K562 (cell line): ENCODE data around the gene PILRA. TPM values are rescaled to one million over a fixed set of nuclear protein-coding genes. Genes with fewer than 3 reads are reported as not detected.

Experiments used
- ATAC-seq: fragments of 200-7000 bp; cut with Tn5 transposase; 3 replicates; pipeline ENCODE4 v1.9.1; 2020; ENCODE audit warnings: moderate library complexity
- BruUV-seq: library from RNA; stranded (reverse); fragments of 400-500 nt; replicated peaks from 2 replicates; lab custom pipeline; 2021; lab: Mats Ljungman, UMichigan
- CTCF ChIA-PET: fragments of 300-600 bp; formaldehyde crosslinking; extraction: SDS; loops from one replicate; lab custom pipeline; 2021; ENCODE audit warnings: low intra/inter-chr PET ratio; lab: Yijun Ruan, JAX
- POLR2A ChIA-PET: fragments of 300-600, 350-650 bp; sonication (Branson Sonifier 250); formaldehyde crosslinking; extraction: SDS; loops from one replicate; lab custom pipeline; 2021; ENCODE audit warnings: antibody characterized with exemption, inconsistent platforms; lab: Yijun Ruan, JAX
- DNase-seq, 4 experiments: peaks; one replicate each; pipeline versions ENCODE4 v3.0.0 to v3.0.0-alpha.2; 2011 to 2018; ENCODE audit warnings: low spot score in 3 of 4, mixed read lengths in 3 of 4; ENCODE audit errors: extremely low read depth in 1 of 4
- FAIRE-seq: peaks from 2 replicates; lab custom pipeline; 2011; peaks lifted over from hg19 to GRCh38; lab: Jason Lieb, UNC
- H2AFZ ChIP-seq: 2 replicates; pipeline ENCODE4 v1.6.0; 2011; ENCODE audit warnings: low read depth, low read length, control low read depth, inconsistent platforms
- H3K27ac ChIP-seq: fragments of 200-600 bp; 3 replicates; pipeline ENCODE4 v1.8.0; 2011; ENCODE audit warnings: low read depth, mild to moderate bottlenecking, control low read depth, inconsistent platforms, low read length, moderate library complexity, mixed read lengths; ENCODE audit errors: extremely low read depth
- H3K27me3 ChIP-seq, 2 experiments: fragments of 300-600 bp in 1 of 2; 2 replicates in 1 of 2; 3 replicates in 1 of 2; pipeline versions ENCODE4 v1.6.0 to v1.8.0; 2011; ENCODE audit warnings: inconsistent platforms in 2 of 2, low read length in 2 of 2, mild to moderate bottlenecking in 1 of 2, mixed read lengths in 1 of 2, moderate library complexity in 1 of 2; ENCODE audit not compliant: control insufficient read depth in 2 of 2, insufficient read depth in 2 of 2
- H3K36me3 ChIP-seq: fragments of 300-600 bp; 3 replicates; pipeline ENCODE4 v1.8.0; 2011; ENCODE audit warnings: mild to moderate bottlenecking, low read length, inconsistent platforms; ENCODE audit not compliant: control insufficient read depth, insufficient read depth
- H3K4me1 ChIP-seq, 2 experiments: fragments of 200-600 bp in 1 of 2; replicated peaks in 1 of 2; 2 replicates in 1 of 2; 3 replicates in 1 of 2; pipeline versions ENCODE4 v1.5.1 to v1.8.0; 2011; ENCODE audit warnings: inconsistent platforms in 2 of 2, low read length in 2 of 2, mild to moderate bottlenecking in 1 of 2, mixed read lengths in 1 of 2, moderate library complexity in 1 of 2; ENCODE audit not compliant: control insufficient read depth in 2 of 2, insufficient read depth in 2 of 2
- H3K4me2 ChIP-seq: 2 replicates; pipeline ENCODE4 v1.6.1; 2011; ENCODE audit warnings: low read length, control low read depth, inconsistent platforms, mixed read lengths; ENCODE audit not compliant: insufficient read depth
- H3K4me3 ChIP-seq: fragments of 200-600 bp; sonication (generic), shearing (Covaris generic); 2 replicates; pipeline ENCODE4 v1.5.1; 2016; ENCODE audit warnings: control low read depth, inconsistent platforms
- H3K79me2 ChIP-seq: fragments of 200-600 bp; 3 replicates; pipeline ENCODE4 v1.8.0; 2011; ENCODE audit warnings: low read length, inconsistent platforms; ENCODE audit not compliant: control insufficient read depth, insufficient read depth
- H3K9ac ChIP-seq, 2 experiments: 2 replicates each; pipeline versions ENCODE4 v1.6.0 to v1.6.1; 2011; ENCODE audit warnings: low read depth in 2 of 2, low read length in 2 of 2, control low read depth in 1 of 2, inconsistent platforms in 1 of 2, mild to moderate bottlenecking in 1 of 2, mixed read lengths in 1 of 2; ENCODE audit not compliant: insufficient read depth in 1 of 2
- H3K9me1 ChIP-seq: one replicate; pipeline ENCODE4 v1.6.0; 2011; ENCODE audit warnings: inconsistent platforms, mild to moderate bottlenecking, low read length, moderate library complexity; ENCODE audit not compliant: control insufficient read depth, insufficient read depth
- H3K9me3 ChIP-seq: replicated peaks from 2 replicates; pipeline ENCODE4 v1.5.1; 2011; ENCODE audit warnings: low read depth, low read length, inconsistent platforms; ENCODE audit not compliant: control insufficient read depth, insufficient read depth
- H4K20me1 ChIP-seq: replicated peaks from 2 replicates; pipeline ENCODE4 v1.6.1; 2011; ENCODE audit warnings: low read length, inconsistent platforms, mixed read lengths; ENCODE audit not compliant: control insufficient read depth, insufficient read depth
- CGGBP1 ChIP-seq: fragments of 250-450 bp; sonication (Bioruptor Pico); IDR thresholded peaks from 2 replicates; pipeline ENCODE4 v1.9.0; 2021; ENCODE audit warnings: mild to moderate bottlenecking
- CHD1 ChIP-seq: fragments of 200-600 bp; sonication (generic); IDR thresholded peaks from one replicate; pipeline ENCODE4 v1.6.1; 2012; ENCODE audit warnings: mild to moderate bottlenecking, moderate library complexity, low read length, inconsistent platforms
- CSDE1 ChIP-seq, 2 experiments: fragments of 450-650 bp; IDR thresholded peaks; 2 replicates each; pipeline ENCODE4 v1.6.1; 2016; ENCODE audit warnings: mild to moderate bottlenecking in 1 of 2
- HMBOX1 ChIP-seq: sonication (generic); IDR thresholded peaks from 2 replicates; pipeline ENCODE4 v1.6.1; 2016
- KAT7 ChIP-seq: sonication (generic); formaldehyde crosslinking; IDR thresholded peaks from 2 replicates; pipeline ENCODE4 v1.8.0; 2022; ENCODE audit warnings: missing genetic modification reagents, mild to moderate bottlenecking, borderline replicate concordance
- MTA2 ChIP-seq: fragments of 450-650 bp; IDR thresholded peaks from 2 replicates; pipeline ENCODE4 v1.6.1; 2016; ENCODE audit warnings: low read depth
- NBN ChIP-seq: fragments of 450-650 bp; IDR thresholded peaks from 2 replicates; pipeline ENCODE4 v1.6.1; 2016; ENCODE audit warnings: low read depth, mild to moderate bottlenecking
- NEUROD1 ChIP-seq: fragments of 150-350 bp; IDR thresholded peaks from 2 replicates; pipeline ENCODE4 v1.6.1; 2014; ENCODE audit warnings: borderline replicate concordance, low read length, low read depth; ENCODE audit not compliant: partially characterized antibody
- NR4A1 ChIP-seq, 2 experiments: fragments of 250-450 bp in 1 of 2; fragments of 450-650 bp in 1 of 2; sonication (Bioruptor Pico) in 1 of 2; IDR thresholded peaks; 2 replicates each; pipeline versions ENCODE4 v1.4.0 to v1.6.1; 2016 to 2020; ENCODE audit warnings: mild to moderate bottlenecking in 2 of 2, missing compliant biosample characterization in 1 of 2, missing genetic modification characterization in 1 of 2, moderate library complexity in 1 of 2
- PHF8 ChIP-seq: fragments of 200-600 bp; sonication (generic); IDR thresholded peaks from 2 replicates; pipeline ENCODE4 v1.6.1; 2012; ENCODE audit warnings: mixed run types, mild to moderate bottlenecking, inconsistent platforms, low read length, moderate library complexity, borderline replicate concordance
- POLR2A ChIP-seq: fragments of 450-650 bp; conservative IDR thresholded peaks from 2 replicates; pipeline ENCODE4 v1.6.1; 2016
- POLR2AphosphoS2 ChIP-seq: IDR thresholded peaks from 2 replicates; pipeline ENCODE4 v1.6.1; 2012; ENCODE audit warnings: low read length, improper control_type of control experiment
- PTBP1 ChIP-seq: fragments of 200-400 bp; formaldehyde crosslinking; IDR thresholded peaks from 2 replicates; pipeline ENCODE4 v1.6.1; 2017; ENCODE audit warnings: low read depth, low read length
- SAFB ChIP-seq: fragments of 200-400 bp; formaldehyde crosslinking; IDR thresholded peaks from 2 replicates; pipeline ENCODE4 v1.6.1; 2017; ENCODE audit warnings: low read depth, low read length, borderline replicate concordance
- TCF7 ChIP-seq: sonication (generic); IDR thresholded peaks from 2 replicates; pipeline ENCODE4 v1.6.1; 2016; ENCODE audit warnings: antibody characterized with exemption, borderline replicate concordance
- TCF7L2 ChIP-seq: fragments of 150-350 bp; IDR thresholded peaks from 2 replicates; pipeline ENCODE4 v1.6.1; 2016; ENCODE audit warnings: low read depth, mild to moderate bottlenecking, low read length, moderate library complexity
- TFAP4 ChIP-seq: sonication (generic); formaldehyde crosslinking; IDR thresholded peaks from 2 replicates; pipeline ENCODE4 v1.8.0; 2022; ENCODE audit warnings: missing genetic modification reagents, mild to moderate bottlenecking, moderate library complexity, borderline replicate concordance
- ZFX ChIP-seq: sonication (generic); formaldehyde crosslinking; IDR thresholded peaks from 2 replicates; pipeline ENCODE4 v1.8.0; 2022; ENCODE audit warnings: mild to moderate bottlenecking, missing genetic modification reagents, moderate library complexity
- ZNF280B ChIP-seq: fragments of 250-450 bp; sonication (Bioruptor Pico); IDR thresholded peaks from 2 replicates; pipeline ENCODE4 v1.5.1; 2021; ENCODE audit warnings: mild to moderate bottlenecking
- ZNF436 ChIP-seq: fragments of 250-450, 450-650 bp; sonication (Bioruptor Pico); formaldehyde crosslinking; IDR thresholded peaks from 2 replicates; pipeline ENCODE4 v1.7.0; 2020; ENCODE audit warnings: mild to moderate bottlenecking
- WGBS: fragments of 100-300 bp; shearing (Covaris generic); methylation state at CpG from one replicate; pipeline ENCODE4 v1.1.6; 2016; ENCODE audit warnings: low coverage, mixed read lengths; ENCODE audit not compliant: insufficient coverage; ENCODE audit errors: missing lambda C conversion rate; 5-methylcytosine and 5-hydroxymethylcytosine counted together
- in situ Hi-C: fragments of 300-500 bp; cut with MboI; formaldehyde crosslinking; loops from 4 replicates; pipeline ENCODE4 v1.15.0; 2018; ENCODE audit warnings: inconsistent platforms, mixed read lengths
- intact Hi-C: fragments of 100-400 bp; cut with micrococcal nuclease; formaldehyde crosslinking; loops from 2 replicates; pipeline ENCODE4 v1.14.2; 2022
- polyA plus RNA-seq, 8 experiments: library from polyadenylated mRNA; depleted of rRNA in 4 of 8; stranded (reverse) in 5 of 8; unstranded in 3 of 8; fragments of >200 nt; fragmentation: Nextera tagmentation in 2 of 8; fragmentation: Illumina TruSeq in 1 of 8; extraction: Ambion mirVana in 2 of 8; extraction: Trizol in 1 of 8; gene quantifications; 2 replicates each; pipeline versions ENCODE4 v1.2.1 to v1.2.3, GENCODE V29; 2011 to 2014; ENCODE audit warnings: inconsistent platforms in 1 of 8, missing spikeins in 1 of 8
- total RNA-seq, 7 experiments: library from RNA; depleted of rRNA in 6 of 7; stranded (reverse); fragments of >200 nt in 6 of 7; fragmentation: Illumina TruSeq in 2 of 7; extraction: Trizol in 2 of 7; gene quantifications; 2 replicates each; pipeline versions ENCODE4 v1.2.1 to v1.2.3, GENCODE V29; 2011 to 2021; ENCODE audit warnings: low replicate concordance in 1 of 7

The PILRA gene
- total and polyA plus RNA-seq, 9 of the 15 experiments (the other 6 are each of a cell fraction or from before 2014, with no cell fraction given): 0.13 to 1.8 (median 0.62) TPM

- no peak overlapping the region for H3K4me3 ChIP-seq
- DNase-seq: peak in 1 of 4 experiments; percentile 48
- FAIRE-seq: no peak
- intact Hi-C loops (no loop called here), in situ Hi-C loops (no loop called here)
- no peak for ATAC-seq
- H3K79me2 ChIP-seq: peaks cover 71% of the 10 kb centered on the region
- H3K27ac ChIP-seq: peak overlapping the region; percentile 96
- peaks cover 51% of the 10 kb centered on the region for H3K36me3 ChIP-seq
- WGBS: 60% methylated on average over 10 of the region's 10 CpGs
- CTCF ChIA-PET: no interaction called here
- no TSS peak for BruUV-seq
- H3K4me2 ChIP-seq: peak overlapping the region; percentile 93
- POLR2A ChIA-PET: interaction anchor here (0.6 to 5.4 kb wide), 5 partner anchors 11 to 332 kb away, joined by 3 to 29 read pairs (median 4); partner anchors contain the start of gene AP4M1
- H3K27me3 ChIP-seq: no peaks in the 10 kb centered on the region
- peaks cover 52 to 75% of the 10 kb centered on the region in 2 experiments for H3K4me1 ChIP-seq
- peaks cover 26% of the 10 kb centered on the region for H4K20me1 ChIP-seq
- H3K9ac ChIP-seq: peak overlapping the region in 1 of 2 experiments; percentile 97; a peak in 2 of 4 replicates
- no peak overlapping the region for H2AFZ ChIP-seq
- H3K9me1 ChIP-seq: peaks cover 15% of the 10 kb centered on the region
- no peaks in the 10 kb centered on the region for H3K9me3 ChIP-seq
- no peak for TF ChIP-seq CHD1
- no peak for TF ChIP-seq CSDE1 (IDR thresholded peaks at IDR 0.05)
- TF ChIP-seq POLR2A: peak; percentile 55
- TF ChIP-seq NBN: no peak
- 0 out of 2 replicates have a peak, but pooled peaks have one; percentile 24 for TF ChIP-seq HMBOX1
- no peak for TF ChIP-seq NEUROD1
- no peak for TF ChIP-seq ZNF280B (CRISPR knock-in tag)
- no peak for TF ChIP-seq NR4A1 (CRISPR knock-in tag; IDR thresholded peaks at IDR 0.05)
- no peak for TF ChIP-seq NR4A1 (tag; IDR thresholded peaks at IDR 0.05)
- TF ChIP-seq POLR2AphosphoS2: peak; percentile 88
- TF ChIP-seq MTA2: no peak
- TF ChIP-seq TCF7L2: no peak
- TF ChIP-seq KAT7 (CRISPR knock-in tag): 0 out of 2 replicates have a peak, but pooled peaks have one; percentile 75
- TF ChIP-seq PTBP1: no peak
- no peak for TF ChIP-seq ZFX (CRISPR knock-in tag)
- no peak for TF ChIP-seq TFAP4 (CRISPR knock-in tag)
- TF ChIP-seq SAFB: no peak
- TF ChIP-seq ZNF436: no peak
- TF ChIP-seq TCF7: no peak
- TF ChIP-seq CGGBP1 (CRISPR knock-in tag): 0 out of 2 replicates have a peak, but pooled peaks have one; percentile 13
- TF ChIP-seq PHF8: no peak
Measured at GRCh38 chr7:100433592-100434296, 60.5 kb downstream of the PILRA start.
